Esophagus squamous epithelium (tissue), 4 donors: ENCODE data around the gene NCKAP1.

Experiments used
- POLR2A ChIP-seq, 4 donors: fragments of 450-650 bp; IDR thresholded peaks; one replicate each; pipeline ENCODE4 v1.6.1; 2017; ENCODE audit warnings: antibody characterized with exemption in 4 of 4, mild to moderate bottlenecking in 4 of 4, moderate library complexity in 3 of 4
- TF ChIP-seq, protein P1 (sequence below), 6 experiments: fragments of 450-650 bp in 4 of 6; fragments of 200-600 bp in 2 of 6; sonication (generic) in 2 of 6; IDR thresholded peaks; one replicate each; pipeline ENCODE4 v1.5.1; 2016 to 2019; ENCODE audit warnings: antibody characterized with exemption in 6 of 6, mild to moderate bottlenecking in 4 of 6, moderate library complexity in 4 of 6

DNA sequence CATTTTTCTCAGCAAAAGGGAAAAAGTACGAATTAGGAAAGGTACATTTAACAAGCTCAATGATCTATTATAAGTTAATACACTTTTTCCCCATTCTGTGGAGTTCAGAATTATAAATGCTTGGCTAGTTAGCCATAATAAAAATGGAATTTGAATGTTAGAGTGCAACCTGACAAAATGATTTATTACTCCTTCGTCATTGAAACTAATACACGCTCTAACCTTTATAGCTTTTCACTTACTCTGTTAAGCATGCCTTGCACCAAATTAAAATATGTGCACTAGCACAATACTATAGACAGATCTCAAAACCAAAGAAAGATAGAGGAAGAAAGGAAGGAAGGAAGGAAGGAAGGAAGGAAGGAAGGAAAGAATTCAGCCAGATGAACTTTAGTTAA, 125.7 kb downstream of the NCKAP1 start:
- TF ChIP-seq, protein P1, sequence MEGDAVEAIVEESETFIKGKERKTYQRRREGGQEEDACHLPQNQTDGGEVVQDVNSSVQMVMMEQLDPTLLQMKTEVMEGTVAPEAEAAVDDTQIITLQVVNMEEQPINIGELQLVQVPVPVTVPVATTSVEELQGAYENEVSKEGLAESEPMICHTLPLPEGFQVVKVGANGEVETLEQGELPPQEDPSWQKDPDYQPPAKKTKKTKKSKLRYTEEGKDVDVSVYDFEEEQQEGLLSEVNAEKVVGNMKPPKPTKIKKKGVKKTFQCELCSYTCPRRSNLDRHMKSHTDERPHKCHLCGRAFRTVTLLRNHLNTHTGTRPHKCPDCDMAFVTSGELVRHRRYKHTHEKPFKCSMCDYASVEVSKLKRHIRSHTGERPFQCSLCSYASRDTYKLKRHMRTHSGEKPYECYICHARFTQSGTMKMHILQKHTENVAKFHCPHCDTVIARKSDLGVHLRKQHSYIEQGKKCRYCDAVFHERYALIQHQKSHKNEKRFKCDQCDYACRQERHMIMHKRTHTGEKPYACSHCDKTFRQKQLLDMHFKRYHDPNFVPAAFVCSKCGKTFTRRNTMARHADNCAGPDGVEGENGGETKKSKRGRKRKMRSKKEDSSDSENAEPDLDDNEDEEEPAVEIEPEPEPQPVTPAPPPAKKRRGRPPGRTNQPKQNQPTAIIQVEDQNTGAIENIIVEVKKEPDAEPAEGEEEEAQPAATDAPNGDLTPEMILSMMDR (IDR thresholded peaks at IDR 0.05) = no peak
- no peak for TF ChIP-seq POLR2A (IDR thresholded peaks at IDR 0.05)
